Mucosa of descending colon (tissue), 3 donors: ENCODE data around the gene POMT1. TPM values are rescaled to one million over a fixed set of nuclear protein-coding genes. Genes with fewer than 3 reads are reported as not detected.

Experiments
- ATAC-seq: fragments of 200-7000 bp; cut with Tn5 transposase; one replicate; pipeline ENCODE4 v1.9.1; 2020; ENCODE audit warnings: mild to moderate bottlenecking, moderate library complexity
- DNase-seq, 3 donors: peaks; one replicate each; pipeline ENCODE4 v3.0.0-alpha.2; 2020
- H3K36me3 ChIP-seq: fragments of 200-600 bp; one replicate; pipeline ENCODE4 v1.8.0; 2021; ENCODE audit warnings: low read depth, mild to moderate bottlenecking
- H3K4me1 ChIP-seq: fragments of 200-600 bp; one replicate; pipeline ENCODE4 v1.8.0; 2021; ENCODE audit warnings: low read depth, mild to moderate bottlenecking
- H3K4me3 ChIP-seq: fragments of 200-600 bp; one replicate; pipeline ENCODE4 v1.8.0; 2021; ENCODE audit warnings: mild to moderate bottlenecking
- H3K9me3 ChIP-seq: fragments of 200-600 bp; one replicate; pipeline ENCODE4 v1.8.0; 2021; ENCODE audit warnings: mild to moderate bottlenecking
- intact Hi-C, 2 donors: fragments of 100-400 bp; cut with DNase I in 1 of 2; cut with micrococcal nuclease in 1 of 2; formaldehyde crosslinking; loops; one replicate each; pipeline versions ENCODE4 v1.11.0 to v1.11.1; 2022; cut with DNase I, micrococcal nuclease
- total RNA-seq, 3 donors: library from RNA; stranded (reverse); fragmentation: NEBNext Ultra II Directional in 2 of 3; extraction: Animal tissue kit (Norgen Biotek cat#: 25700) in 2 of 3; gene quantifications; one replicate each; pipeline versions ENCODE4 v1.2.1 to v1.2.4, GENCODE V29; 2021 to 2023
- TF ChIP-seq, protein P1 (sequence below): fragments of 200-600 bp; IDR thresholded peaks from one replicate; pipeline ENCODE4 v1.8.0; 2022; ENCODE audit warnings: antibody characterized with exemption, mild to moderate bottlenecking
- donor health status: DM: no; HTN: no; CAD: no; lungs with moderate emphysema.
- donor health status: DM: no; HTN: no; CAD: no.
- donor health status: DM: no; HTN: yes; CAD: no.

The POMT1 gene
- total RNA-seq, 3 donors from 2014 or later, result 26.1 to 40.5 (median 35.4) TPM

DNA sequence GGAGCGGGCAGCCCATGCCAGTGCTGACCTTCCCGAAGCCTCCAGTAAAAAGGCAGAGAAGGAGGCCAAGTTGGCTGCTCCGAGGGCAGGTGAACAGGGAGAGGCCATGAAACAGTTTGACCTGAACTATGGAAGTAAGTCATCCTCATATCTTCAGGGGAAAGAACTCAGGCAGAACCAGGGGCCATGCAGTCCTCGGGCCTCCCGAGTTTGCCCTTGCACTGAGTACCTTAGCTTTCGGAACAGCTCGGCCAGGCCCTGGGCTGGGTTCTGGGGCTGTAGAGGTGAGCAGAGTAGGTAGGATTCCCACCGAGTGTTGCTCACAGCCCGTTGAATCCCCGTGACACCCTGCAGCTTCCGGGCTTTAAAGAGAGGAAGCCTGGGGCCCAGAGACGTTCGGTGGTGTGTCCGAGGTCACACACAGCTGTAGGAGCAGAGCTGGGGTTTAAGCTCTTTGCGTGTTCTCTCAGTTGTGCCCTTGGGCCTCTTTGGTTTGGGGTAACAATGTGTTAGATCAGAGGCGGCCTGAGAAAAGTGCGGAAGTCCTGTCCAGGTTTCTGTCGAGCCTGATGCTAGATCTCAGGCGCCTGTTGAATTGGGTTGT is 24.8 kb upstream of the POMT1 start:
- Histone ChIP-seq H3K4me3 (no peak overlapping the region), H3K9me3 (no peaks in the 10 kb centered on the region), H3K36me3 (peaks cover 23% of the 10 kb centered on the region), H3K4me1 (no peaks in the 10 kb centered on the region)
- intact Hi-C loops, result no loop called here
- TF ChIP-seq, protein P1, sequence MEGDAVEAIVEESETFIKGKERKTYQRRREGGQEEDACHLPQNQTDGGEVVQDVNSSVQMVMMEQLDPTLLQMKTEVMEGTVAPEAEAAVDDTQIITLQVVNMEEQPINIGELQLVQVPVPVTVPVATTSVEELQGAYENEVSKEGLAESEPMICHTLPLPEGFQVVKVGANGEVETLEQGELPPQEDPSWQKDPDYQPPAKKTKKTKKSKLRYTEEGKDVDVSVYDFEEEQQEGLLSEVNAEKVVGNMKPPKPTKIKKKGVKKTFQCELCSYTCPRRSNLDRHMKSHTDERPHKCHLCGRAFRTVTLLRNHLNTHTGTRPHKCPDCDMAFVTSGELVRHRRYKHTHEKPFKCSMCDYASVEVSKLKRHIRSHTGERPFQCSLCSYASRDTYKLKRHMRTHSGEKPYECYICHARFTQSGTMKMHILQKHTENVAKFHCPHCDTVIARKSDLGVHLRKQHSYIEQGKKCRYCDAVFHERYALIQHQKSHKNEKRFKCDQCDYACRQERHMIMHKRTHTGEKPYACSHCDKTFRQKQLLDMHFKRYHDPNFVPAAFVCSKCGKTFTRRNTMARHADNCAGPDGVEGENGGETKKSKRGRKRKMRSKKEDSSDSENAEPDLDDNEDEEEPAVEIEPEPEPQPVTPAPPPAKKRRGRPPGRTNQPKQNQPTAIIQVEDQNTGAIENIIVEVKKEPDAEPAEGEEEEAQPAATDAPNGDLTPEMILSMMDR, result no peak
- DNase-seq (peak in 1 of 3 donors; percentile 8), ATAC-seq (no peak)

DNA sequence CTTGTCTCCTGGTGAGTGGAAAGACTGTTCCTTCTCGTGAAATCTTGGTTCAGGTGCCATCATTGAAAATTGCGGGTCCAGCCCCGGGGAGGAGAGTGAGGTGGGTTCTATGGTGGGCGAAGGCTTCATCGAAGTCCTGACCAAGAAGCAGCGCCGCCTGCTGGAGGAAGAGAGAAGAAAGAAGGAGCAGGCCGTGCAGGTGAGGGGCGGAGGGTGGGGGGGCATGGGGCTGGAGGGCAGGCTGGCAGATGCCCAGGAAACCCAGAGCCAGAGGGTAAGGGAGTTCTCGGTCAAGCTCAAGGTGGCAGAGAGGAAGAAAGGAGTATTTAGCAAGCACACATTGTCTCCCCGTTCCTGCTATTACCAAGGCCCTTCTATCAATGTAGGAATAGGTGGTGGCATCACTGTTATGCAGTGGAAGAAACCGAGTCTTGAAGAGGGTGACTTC is 24.3 kb upstream of the POMT1 start:
- H3K36me3 ChIP-seq, result peaks cover 28% of the 10 kb centered on the region
- no peaks in the 10 kb centered on the region for H3K9me3 ChIP-seq
- H3K4me1 ChIP-seq, result no peaks in the 10 kb centered on the region
- intact Hi-C loops, result no loop called here
- TF ChIP-seq, protein P1, result peak; percentile 11
- H3K4me3 ChIP-seq, result no peak overlapping the region
- ATAC-seq, result peak; percentile 47
- DNase-seq, result peak in 2 of 3 donors; percentile 55 to 67

DNA sequence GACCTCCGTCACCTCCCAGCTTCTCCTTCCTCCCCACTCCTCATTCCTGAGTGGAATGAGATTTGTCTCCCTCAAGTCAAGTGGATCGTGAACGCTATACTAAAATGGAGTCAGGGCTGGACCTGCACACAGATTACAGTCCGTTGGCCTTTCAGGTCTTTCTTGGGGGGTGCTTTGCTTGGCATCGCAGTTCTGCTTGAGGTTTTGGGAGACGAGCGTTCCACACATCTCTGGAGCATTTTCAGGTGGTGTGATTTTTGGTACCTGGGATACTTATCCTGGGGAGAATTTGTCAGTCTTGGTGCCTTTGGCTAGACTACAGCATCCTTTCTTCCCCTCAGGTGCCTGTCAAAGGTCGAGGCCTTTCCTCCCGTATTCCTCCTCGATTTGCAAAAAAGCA is 23.8 kb upstream of the POMT1 start:
- TF ChIP-seq, protein P1, result no peak
- DNase-seq (no peak), ATAC-seq (no peak)
- Histone ChIP-seq H3K36me3 (peaks cover 32% of the 10 kb centered on the region), H3K9me3 (no peaks in the 10 kb centered on the region), H3K4me3 (no peak overlapping the region), H3K4me1 (no peaks in the 10 kb centered on the region)
- intact Hi-C loops, result no loop called here

DNA sequence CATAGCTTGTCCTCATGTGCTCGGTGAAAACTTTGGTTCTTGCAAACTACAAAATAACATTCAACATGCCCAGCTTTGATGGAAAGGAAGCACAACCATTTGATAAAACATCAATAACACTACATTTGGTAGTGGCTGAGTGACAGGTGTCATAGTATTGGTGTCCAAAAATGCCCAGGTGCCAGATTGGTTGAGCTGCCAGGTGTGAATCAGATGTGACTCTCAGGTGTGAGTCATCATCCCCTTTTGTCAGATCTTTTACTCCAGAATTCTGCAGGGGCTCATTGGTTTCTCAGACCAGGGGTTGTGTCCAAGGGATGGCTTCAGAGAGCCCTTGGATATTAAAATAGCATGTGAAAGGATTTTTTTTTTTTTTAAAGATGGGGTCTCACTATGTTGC is 22.5 kb upstream of the POMT1 start:
- ATAC-seq (no peak), DNase-seq (no peak)
- Histone ChIP-seq H3K36me3 (peaks cover 34% of the 10 kb centered on the region), H3K4me1 (no peaks in the 10 kb centered on the region), H3K4me3 (no peak overlapping the region), H3K9me3 (no peaks in the 10 kb centered on the region)
- TF ChIP-seq, protein P1, result no peak
- intact Hi-C loops, result loop anchor here in 1 of 2 donors (10.0 kb wide), 1 partner anchor 125 kb away; no protein-coding TSS in a partner anchor

DNA sequence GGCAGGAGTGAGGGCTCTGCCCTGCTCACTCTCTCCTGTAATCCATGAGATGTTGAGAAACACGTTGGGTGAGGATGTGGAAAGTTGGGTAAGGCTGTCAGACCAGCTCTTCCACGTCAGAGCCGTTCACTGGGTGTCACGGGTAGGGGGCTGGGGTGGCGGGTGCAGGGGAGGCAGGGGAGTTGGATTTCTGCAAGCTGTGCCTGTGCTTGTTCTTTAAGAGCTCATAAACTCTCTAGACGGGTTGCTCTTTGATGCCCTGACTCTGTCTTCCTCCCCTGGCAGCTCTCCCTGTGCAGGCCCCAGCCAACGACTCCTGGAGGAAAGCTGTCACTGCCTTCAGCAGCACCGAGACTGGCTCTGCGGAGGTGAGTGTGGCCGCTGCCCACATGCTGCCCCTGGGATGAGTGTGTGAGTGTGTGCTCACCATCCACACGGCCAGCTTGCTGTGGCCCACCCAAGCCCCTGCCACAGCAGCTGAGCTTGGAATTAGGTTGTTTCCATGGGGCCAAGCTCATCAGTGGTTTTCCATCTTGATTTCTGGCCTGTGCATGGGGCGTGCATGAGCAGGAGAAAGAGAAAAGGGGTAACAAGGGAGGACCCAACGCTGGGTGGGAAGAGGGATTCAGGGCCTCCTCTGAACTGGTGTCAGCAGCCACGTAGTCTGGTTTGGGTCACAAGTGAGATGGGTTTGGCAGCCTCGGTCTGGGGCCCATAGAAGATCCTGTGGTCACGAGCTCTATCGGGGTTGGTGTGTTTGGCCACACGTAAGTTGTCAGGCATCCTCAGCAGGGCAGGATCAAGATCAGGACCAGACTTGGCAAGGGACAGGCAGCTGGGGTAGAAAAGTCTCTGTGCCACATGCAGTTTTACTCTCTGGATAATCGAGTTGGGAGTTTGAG is 21.0 kb upstream of the POMT1 start:
- intact Hi-C loops, result loop anchor here in 1 of 2 donors (10.0 kb wide), 1 partner anchor 127 kb away; no protein-coding TSS in a partner anchor
- peak in 1 of 3 donors; percentile 7 for DNase-seq

More for the DNA sequence above, 21.0 kb upstream of the POMT1 start:
- Histone ChIP-seq H3K9me3 (no peaks in the 10 kb centered on the region), H3K4me3 (no peak overlapping the region), H3K36me3 (peaks cover 37% of the 10 kb centered on the region), H3K4me1 (no peaks in the 10 kb centered on the region)
- TF ChIP-seq, protein P1, result no peak
- no peak for ATAC-seq
